ENCODE data around the gene TRAPPC2. TPM values are rescaled to one million over a fixed set of nuclear protein-coding genes. Genes with fewer than 3 reads are reported as not detected.

TRAPPC2 gene
- total RNA-seq, 1 donor from 2014 or later, result 14.7 TPM

- Mint-ChIP-seq H3K36me3 (ENCODE audit: unreplicated experiment) (no peaks in the 10 kb centered on the region), H3K4me3 (ENCODE audit: unreplicated experiment) (peak overlapping the region; percentile 74), H3K4me1 (ENCODE audit: unreplicated experiment) (peaks cover 38% of the 10 kb centered on the region), H3K9me3 (ENCODE audit: unreplicated experiment) (no peaks in the 10 kb centered on the region), H3K27ac (ENCODE audit: unreplicated experiment) (peak overlapping the region; percentile 72), H3K27me3 (ENCODE audit: unreplicated experiment) (no peaks in the 10 kb centered on the region)
- no peak for DNase-seq (ENCODE audit: extremely low spot score, unreplicated experiment)
- TF ChIP-seq CTCF (IDR thresholded peaks at IDR 0.05), result no peak
Measured at GRCh38 chrX:13690836-13691235, 43.6 kb downstream of the TRAPPC2 start.

DNA sequence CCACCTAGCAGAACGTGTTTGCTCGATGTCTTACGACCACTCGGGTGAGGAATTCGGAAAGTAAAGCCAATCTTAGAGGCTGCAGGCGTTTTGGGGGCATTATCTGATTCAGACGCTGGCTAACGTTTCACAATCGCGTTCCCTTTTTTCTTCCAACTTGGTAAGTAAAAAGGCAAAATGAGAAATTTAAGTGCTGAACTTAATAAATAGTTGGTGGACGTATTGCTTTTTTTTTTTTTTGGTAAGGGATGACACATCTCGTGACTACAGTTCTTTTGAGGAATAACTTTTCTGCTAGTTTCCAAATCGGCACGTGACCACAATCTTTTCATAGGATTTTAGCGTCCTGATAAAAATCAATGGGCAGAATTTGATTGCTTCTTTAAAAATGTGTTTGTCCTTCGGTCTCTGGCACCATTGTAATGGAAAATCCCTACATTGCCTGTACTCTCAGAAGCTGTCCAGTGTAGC lies 44.6 kb downstream of the TRAPPC2 start:
- H3K4me1 Mint-ChIP-seq (ENCODE audit: unreplicated experiment), result peaks cover 35% of the 10 kb centered on the region
- no peaks in the 10 kb centered on the region for H3K9me3 Mint-ChIP-seq (ENCODE audit: unreplicated experiment)
- H3K36me3 Mint-ChIP-seq (ENCODE audit: unreplicated experiment), result no peaks in the 10 kb centered on the region
- peak overlapping the region; percentile 74 for H3K4me3 Mint-ChIP-seq (ENCODE audit: unreplicated experiment)
- no peak for TF ChIP-seq CTCF (IDR thresholded peaks at IDR 0.05)
- no peaks in the 10 kb centered on the region for H3K27me3 Mint-ChIP-seq (ENCODE audit: unreplicated experiment)
- H3K27ac Mint-ChIP-seq (ENCODE audit: unreplicated experiment), result peak overlapping the region; percentile 72
- DNase-seq (ENCODE audit: extremely low spot score, unreplicated experiment), result no peak

- peak within 1 kb of the TSS; percentile 74 for H3K4me3 Mint-ChIP-seq (ENCODE audit: unreplicated experiment)
- DNase-seq (ENCODE audit: extremely low spot score, unreplicated experiment), result peak; percentile 94
- no peaks in the 10 kb centered on the region for H3K36me3 Mint-ChIP-seq (ENCODE audit: unreplicated experiment)
- H3K27me3 Mint-ChIP-seq (ENCODE audit: unreplicated experiment), result no peaks in the 10 kb centered on the region
- no peak for TF ChIP-seq CTCF (IDR thresholded peaks at IDR 0.05)
- peaks cover 32% of the 10 kb centered on the region for H3K4me1 Mint-ChIP-seq (ENCODE audit: unreplicated experiment)
- H3K27ac Mint-ChIP-seq (ENCODE audit: unreplicated experiment), result peak within 1 kb of the TSS; percentile 72
- peaks cover under 1% of the 10 kb centered on the region for H3K9me3 Mint-ChIP-seq (ENCODE audit: unreplicated experiment)
Measured at GRCh38 chrX:13688958-13689740, 45.3 kb downstream of the TRAPPC2 start, which contains the start of gene RAB9A. Gene RAB9A (plus strand): TSS chrX:13689128. CDS start chrX:13708747, 19,619 bp downstream.

GRCh38 chrX:13688384-13688957 lies 45.9 kb downstream of the TRAPPC2 start:
- H3K4me3 Mint-ChIP-seq (ENCODE audit: unreplicated experiment), result peak overlapping the region; percentile 74
- peak overlapping the region; percentile 70 for H3K27ac Mint-ChIP-seq (ENCODE audit: unreplicated experiment)
- no peak for DNase-seq (ENCODE audit: extremely low spot score, unreplicated experiment)
- peaks cover 26% of the 10 kb centered on the region for H3K4me1 Mint-ChIP-seq (ENCODE audit: unreplicated experiment)
- no peaks in the 10 kb centered on the region for H3K36me3 Mint-ChIP-seq (ENCODE audit: unreplicated experiment)
- no peak for TF ChIP-seq CTCF (IDR thresholded peaks at IDR 0.05)
- peaks cover 5% of the 10 kb centered on the region for H3K9me3 Mint-ChIP-seq (ENCODE audit: unreplicated experiment)
- H3K27me3 Mint-ChIP-seq (ENCODE audit: unreplicated experiment), result no peaks in the 10 kb centered on the region

DNA sequence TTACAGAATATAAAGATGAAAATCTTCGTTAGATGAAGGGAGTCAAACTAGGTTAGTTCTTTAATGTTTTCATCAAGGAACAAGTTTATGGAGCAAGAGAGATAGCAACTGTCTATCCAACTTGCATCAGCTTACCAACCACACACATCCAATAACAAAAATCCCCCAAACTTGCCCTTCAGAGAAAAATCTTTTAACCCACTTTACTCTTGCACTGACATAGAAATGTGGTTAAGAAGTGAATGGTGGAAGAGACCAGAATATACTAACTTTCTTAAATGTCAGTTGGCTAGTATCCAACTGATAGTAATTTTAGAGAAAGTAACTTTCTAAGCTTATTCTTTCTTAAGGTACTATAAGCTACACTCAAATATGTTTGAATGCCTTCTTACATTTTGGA lies 47.2 kb downstream of the TRAPPC2 start:
- DNase-seq (ENCODE audit: extremely low spot score, unreplicated experiment), result no peak
- Mint-ChIP-seq H3K27me3 (ENCODE audit: unreplicated experiment) (no peaks in the 10 kb centered on the region), H3K9me3 (ENCODE audit: unreplicated experiment) (peaks cover 5% of the 10 kb centered on the region), H3K27ac (ENCODE audit: unreplicated experiment) (no peak overlapping the region), H3K36me3 (ENCODE audit: unreplicated experiment) (no peaks in the 10 kb centered on the region), H3K4me3 (ENCODE audit: unreplicated experiment) (no peak overlapping the region), H3K4me1 (ENCODE audit: unreplicated experiment) (peaks cover 13% of the 10 kb centered on the region)
- no peak for TF ChIP-seq CTCF (IDR thresholded peaks at IDR 0.05)
